Activated naive CD4-positive, alpha-beta T cell treated with anti-CD3 and anti-CD28 coated beads for 36 hours (primary cell): ENCODE data around the gene RAB21. TPM values are rescaled to one million over a fixed set of nuclear protein-coding genes. Genes with fewer than 3 reads are reported as not detected.
A peak's percentile ranks its signal among the peaks of the same experiment; 100 is the strongest.
"Not testable (repeated sequence)": the region's sequence is repeated elsewhere in the genome, so short reads cannot be mapped to it uniquely, and the experiment has no call there.

ENCODE experiments used
- CTCF ChIA-PET: fragments of 350-600 bp; sonication (Branson Sonifier 250); formaldehyde crosslinking; loops from one replicate; lab custom pipeline; 2021; ENCODE audit warnings: antibody characterized with exemption; lab: Charles Lee
- DNase-seq: peaks from one replicate; pipeline ENCODE4 v3.0.0-alpha.2; 2020
- H3K27ac Mint-ChIP-seq: one replicate; pipeline ENCODE4 v1.8.0; 2021; ENCODE audit warnings: mild to moderate bottlenecking, mixed read lengths
- H3K27me3 Mint-ChIP-seq: one replicate; pipeline ENCODE4 v1.8.0; 2021; ENCODE audit warnings: low read depth, mixed read lengths
- H3K36me3 Mint-ChIP-seq: one replicate; pipeline ENCODE4 v1.8.0; 2021; ENCODE audit warnings: low read depth, mixed read lengths
- H3K4me1 Mint-ChIP-seq: one replicate; pipeline ENCODE4 v1.8.0; 2021; ENCODE audit warnings: low read depth, mixed read lengths
- H3K4me3 Mint-ChIP-seq: one replicate; pipeline ENCODE4 v1.8.0; 2021; ENCODE audit warnings: mild to moderate bottlenecking, moderate library complexity, mixed read lengths
- H3K9me3 Mint-ChIP-seq: one replicate; pipeline ENCODE4 v1.8.0; 2021; ENCODE audit warnings: mixed read lengths
- intact Hi-C: fragments of 100-400 bp; cut with micrococcal nuclease; formaldehyde crosslinking; loops from one replicate; pipeline ENCODE4 v1.15.1; 2023
- total RNA-seq, 2 experiments: library from RNA; stranded (reverse); gene quantifications; one replicate each; pipeline ENCODE4 v1.2.3, GENCODE V29; 2021

The RAB21 gene
- total RNA-seq, 2 experiments from 2014 or later, result 76.3 to 80.3 TPM

DNA sequence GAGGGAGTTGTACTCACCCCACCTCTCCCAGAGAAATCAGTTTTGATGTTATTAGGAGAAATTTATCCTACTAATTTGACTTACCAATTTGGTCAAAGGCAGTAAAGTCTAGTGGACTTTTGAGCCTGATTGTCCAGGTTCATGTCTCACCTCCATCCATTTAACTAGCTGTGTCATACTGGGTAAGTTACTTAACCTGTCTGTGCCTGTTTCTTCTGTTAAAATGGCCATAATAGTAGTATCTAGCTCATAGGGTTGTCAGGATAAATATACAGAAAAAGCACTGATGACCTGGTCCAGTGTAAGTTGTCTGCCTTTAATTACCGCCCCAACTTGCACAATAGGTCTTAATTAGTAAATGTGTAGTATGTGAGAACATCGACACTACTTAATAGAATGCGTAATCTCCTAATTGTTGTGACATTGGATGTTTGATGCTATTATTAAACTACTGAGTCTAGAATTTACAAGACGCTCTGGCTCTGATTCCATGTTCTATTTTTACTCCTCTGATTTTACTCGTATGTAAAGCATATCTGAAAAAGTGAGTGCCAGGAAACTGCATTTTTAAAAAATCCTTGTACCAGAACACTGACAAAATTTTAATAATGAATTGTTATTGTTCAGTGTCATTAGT is 1.5 kb downstream of the RAB21 start:
- H3K4me3 Mint-ChIP-seq, result peak overlapping the region; percentile 89
- peaks cover 21% of the 10 kb centered on the region for H3K9me3 Mint-ChIP-seq
- DNase-seq, result no peak
- H3K36me3 Mint-ChIP-seq, result peaks cover 50% of the 10 kb centered on the region
- intact Hi-C loops, result loop anchor here (5.0 kb wide), 1 partner anchor 181 kb away; the partner anchor contains the start of gene TPH2
- peak overlapping the region; percentile 96 for H3K27ac Mint-ChIP-seq
- CTCF ChIA-PET, result interaction anchor here (1.0 to 3.5 kb wide), 2 partner anchors 10 to 90 kb away, joined by 3 to 17 read pairs; no protein-coding TSS in a partner anchor
- H3K4me1 Mint-ChIP-seq, result peaks cover 45% of the 10 kb centered on the region
- no peaks in the 10 kb centered on the region for H3K27me3 Mint-ChIP-seq

DNA sequence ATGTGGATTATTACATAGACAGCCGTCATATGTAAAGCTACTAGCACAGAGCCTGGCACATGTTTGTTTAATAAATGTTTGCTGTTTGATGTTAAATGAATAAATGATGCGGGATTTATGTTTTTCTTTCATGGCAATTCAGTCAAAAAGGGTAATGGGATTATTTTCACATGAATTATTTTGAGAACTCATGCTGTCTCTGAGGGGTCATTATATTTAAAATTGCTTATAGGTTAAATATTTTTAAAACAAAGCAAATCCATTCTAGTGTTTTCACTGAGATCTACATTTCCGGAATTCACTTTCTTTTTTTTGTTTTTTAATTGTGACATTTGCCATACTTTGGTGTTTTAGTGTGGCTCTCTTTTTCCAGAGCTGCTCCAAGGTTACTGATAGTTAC is 5.3 kb downstream of the RAB21 start:
- H3K4me3 Mint-ChIP-seq, result no peak overlapping the region
- H3K27me3 Mint-ChIP-seq, result no peaks in the 10 kb centered on the region
- H3K27ac Mint-ChIP-seq, result no peak overlapping the region
- intact Hi-C loops, result loop anchor here (5.0 kb wide), 1 partner anchor 177 kb away; the partner anchor contains the start of gene TPH2
- H3K9me3 Mint-ChIP-seq, result peaks cover 21% of the 10 kb centered on the region
- no peak for DNase-seq
- CTCF ChIA-PET, result interaction anchor here (1.0 to 2.2 kb wide), 2 partner anchors 20 to 82 kb away, joined by 3 to 7 read pairs; no protein-coding TSS in a partner anchor
- peaks cover 58% of the 10 kb centered on the region for H3K36me3 Mint-ChIP-seq
- H3K4me1 Mint-ChIP-seq, result peaks cover 53% of the 10 kb centered on the region

DNA sequence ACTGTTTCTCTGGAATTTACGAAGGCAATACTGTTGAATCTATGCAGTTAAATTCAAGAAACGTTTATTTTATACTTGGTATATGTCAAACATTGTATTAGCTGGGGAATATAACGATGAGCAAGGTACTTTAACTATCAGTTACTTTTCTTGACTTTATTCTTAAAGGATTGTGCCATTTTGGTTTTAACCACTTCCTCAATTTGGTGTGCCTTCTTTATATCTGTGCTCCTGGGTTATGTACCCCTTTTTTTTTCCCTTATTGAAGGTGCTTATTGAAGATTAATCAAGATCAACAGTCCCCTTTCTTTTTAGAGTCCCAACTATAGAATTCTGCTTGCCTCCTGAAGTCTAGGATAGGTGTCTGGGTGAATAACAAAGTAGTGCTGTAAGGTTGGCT is 5.8 kb downstream of the RAB21 start:
- peaks cover 58% of the 10 kb centered on the region for H3K4me1 Mint-ChIP-seq
- H3K9me3 Mint-ChIP-seq, result peaks cover 21% of the 10 kb centered on the region
- DNase-seq, result no peak
- peaks cover 62% of the 10 kb centered on the region for H3K36me3 Mint-ChIP-seq
- CTCF ChIA-PET, result interaction anchor here (2.2 kb wide), 1 partner anchor 20 kb away, joined by 7 read pairs; no protein-coding TSS in a partner anchor
- no peaks in the 10 kb centered on the region for H3K27me3 Mint-ChIP-seq
- intact Hi-C loops, result no loop called here
- no peak overlapping the region for H3K4me3 Mint-ChIP-seq
- H3K27ac Mint-ChIP-seq, result no peak overlapping the region

DNA sequence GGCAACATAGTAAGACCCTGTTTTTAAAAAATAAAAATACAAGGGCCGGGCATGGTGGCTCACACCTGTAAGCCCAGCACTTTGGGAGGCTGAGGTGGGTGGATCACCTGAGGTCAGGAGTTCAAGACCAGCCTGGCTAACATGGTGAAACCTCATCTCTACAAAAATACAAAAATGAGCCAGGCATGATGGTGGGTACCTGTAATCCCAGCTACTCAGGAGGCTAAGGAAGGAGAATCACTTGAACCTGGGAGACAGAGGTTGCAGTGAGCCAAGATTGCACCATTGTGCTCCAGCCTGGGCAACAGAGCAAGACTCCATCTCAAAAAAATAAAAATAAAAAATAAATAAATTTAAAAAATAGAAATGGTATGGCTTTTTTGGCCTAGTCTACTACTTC is 6.7 kb downstream of the RAB21 start:
- peaks cover 62% of the 10 kb centered on the region for H3K4me1 Mint-ChIP-seq
- CTCF ChIA-PET, result interaction anchor here (0.6 kb wide), 2 partner anchors 1015 to 1882 kb away, joined by 3 read pairs; no protein-coding TSS in a partner anchor
- H3K4me3 Mint-ChIP-seq, intact Hi-C loops, H3K27me3 Mint-ChIP-seq, H3K27ac Mint-ChIP-seq, DNase-seq: not testable (repeated sequence)
- H3K9me3 Mint-ChIP-seq, result peaks cover 21% of the 10 kb centered on the region
- H3K36me3 Mint-ChIP-seq, result peaks cover 59% of the 10 kb centered on the region

DNA sequence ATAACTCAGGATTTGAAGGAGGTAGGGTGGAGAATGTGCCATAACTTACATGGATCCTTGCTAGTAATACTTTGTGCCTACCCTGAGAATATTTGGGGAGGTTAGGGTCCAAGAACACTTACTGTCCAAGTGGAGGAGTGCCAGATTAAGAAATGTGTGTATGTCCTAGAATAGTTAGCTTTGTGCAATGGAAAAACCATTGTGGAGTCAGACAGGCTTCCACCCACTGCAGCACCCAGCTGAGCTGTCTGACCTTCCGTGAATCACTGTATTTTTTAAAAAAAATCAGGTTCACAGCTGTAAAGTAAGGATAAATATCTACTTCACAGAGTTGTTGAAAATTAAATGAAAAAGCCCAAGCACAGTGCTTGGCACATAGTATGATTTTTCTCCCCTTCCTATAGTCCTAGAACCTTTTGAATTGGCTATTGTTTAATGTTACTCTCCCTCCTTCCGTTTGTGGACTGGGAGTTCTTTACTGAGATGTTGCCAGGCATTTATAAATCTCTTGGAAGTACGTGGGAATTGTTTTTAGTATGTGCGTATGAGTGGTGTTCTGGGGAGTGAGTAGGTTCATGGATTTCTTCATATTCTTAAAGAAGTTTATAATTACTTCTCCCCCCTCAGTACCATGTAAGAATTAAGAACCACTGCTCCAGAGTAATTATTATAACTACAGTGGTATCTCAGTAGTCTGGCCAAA is 9.2 kb downstream of the RAB21 start:
- Mint-ChIP-seq H3K4me3 (no peak overlapping the region), H3K4me1 (peaks cover 67% of the 10 kb centered on the region), H3K27ac (no peak overlapping the region), H3K27me3 (no peaks in the 10 kb centered on the region), H3K36me3 (peaks cover 36% of the 10 kb centered on the region), H3K9me3 (peaks cover 21% of the 10 kb centered on the region)
- intact Hi-C loops, result loop anchor here (1.0 kb wide), 1 partner anchor 9 kb away; no protein-coding TSS in a partner anchor
- CTCF ChIA-PET, result interaction anchor here (1.6 kb wide), 1 partner anchor 16 kb away, joined by 4 read pairs; no protein-coding TSS in a partner anchor
- DNase-seq, result no peak

DNA sequence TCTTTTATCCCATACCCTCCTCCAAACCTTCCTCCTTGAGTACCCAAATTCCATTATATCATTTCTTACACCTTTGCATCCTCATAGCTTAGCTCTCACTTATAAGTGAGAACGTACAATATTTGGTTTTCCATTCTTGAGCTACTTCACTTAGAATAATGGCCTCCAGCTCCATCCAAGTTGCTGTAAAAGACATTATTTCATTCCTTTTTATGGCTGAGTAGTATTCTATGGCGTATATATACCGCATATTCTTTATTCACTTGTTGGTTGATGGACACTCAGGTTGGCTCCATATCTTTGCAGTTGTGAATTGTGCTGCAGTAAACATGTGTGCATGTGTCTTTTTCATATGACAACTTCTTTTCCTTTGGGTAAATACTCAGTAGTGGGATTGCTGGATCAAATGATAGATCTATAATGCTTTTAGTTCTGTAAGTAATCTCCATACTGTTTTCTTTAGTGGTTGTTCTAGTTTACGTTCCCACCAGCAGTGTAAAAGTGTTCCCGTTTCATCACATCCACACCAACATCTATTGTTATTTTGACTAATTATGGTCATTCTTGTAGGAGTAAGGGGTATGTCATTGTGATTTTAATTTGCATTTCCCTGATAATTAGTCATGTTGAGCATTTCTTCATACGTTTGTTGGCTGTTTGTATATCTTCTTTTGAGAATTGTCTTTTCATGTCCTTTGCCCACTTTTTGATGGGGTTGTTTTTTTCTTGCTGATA is 10.1 kb downstream of the RAB21 start:
- H3K4me3 Mint-ChIP-seq, result no peak overlapping the region
- no peaks in the 10 kb centered on the region for H3K27me3 Mint-ChIP-seq
- H3K27ac Mint-ChIP-seq, result no peak overlapping the region
- peaks cover 27% of the 10 kb centered on the region for H3K36me3 Mint-ChIP-seq
- CTCF ChIA-PET, result no interaction called here
- intact Hi-C loops, result no loop called here
- peaks cover 61% of the 10 kb centered on the region for H3K4me1 Mint-ChIP-seq
- DNase-seq, result no peak
- peaks cover 12% of the 10 kb centered on the region for H3K9me3 Mint-ChIP-seq

DNA sequence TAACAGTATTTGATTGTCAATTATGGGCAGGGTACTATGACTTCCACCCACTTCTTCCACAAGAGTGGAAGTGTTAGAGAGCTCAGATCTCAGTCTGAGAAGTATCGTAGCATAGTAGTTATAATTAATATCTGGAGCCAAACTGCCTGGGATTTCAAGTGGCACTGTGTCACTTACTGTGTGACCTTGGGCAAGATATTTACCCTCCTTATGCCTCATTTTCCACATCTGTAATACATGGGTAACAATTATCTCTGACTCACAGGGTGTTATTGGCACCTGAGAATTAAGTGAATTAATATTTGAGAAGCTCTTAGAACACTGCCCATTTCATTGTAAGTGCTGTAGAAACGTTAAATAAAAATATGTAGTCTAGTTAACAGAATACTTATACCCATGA is 11.5 kb downstream of the RAB21 start:
- Mint-ChIP-seq H3K4me3 (no peak overlapping the region), H3K36me3 (peaks cover 22% of the 10 kb centered on the region), H3K27ac (no peak overlapping the region), H3K4me1 (peaks cover 58% of the 10 kb centered on the region), H3K9me3 (no peaks in the 10 kb centered on the region), H3K27me3 (no peaks in the 10 kb centered on the region)
- DNase-seq, result no peak
- CTCF ChIA-PET, result interaction anchor here (0.9 kb wide), 1 partner anchor 13 kb away, joined by 4 read pairs; no protein-coding TSS in a partner anchor
- intact Hi-C loops, result no loop called here

DNA sequence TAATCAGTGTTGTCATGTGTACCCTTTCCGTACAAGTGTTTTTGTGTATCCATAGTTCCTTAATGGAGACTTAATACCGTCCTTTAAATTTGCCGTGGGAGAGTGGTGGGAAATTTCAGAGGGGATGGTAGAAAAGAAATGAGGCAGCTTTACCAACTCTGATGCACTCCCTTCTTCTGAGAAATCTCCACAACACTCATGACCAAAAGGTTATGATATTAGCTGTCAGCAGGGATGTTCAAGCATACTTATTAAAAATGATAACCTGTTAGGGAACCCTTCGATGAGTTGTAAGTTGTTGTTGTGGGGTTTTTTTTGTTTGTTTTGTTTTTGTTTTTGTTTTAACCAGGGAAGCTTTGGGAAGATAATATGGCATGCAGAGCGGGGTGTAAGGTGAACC is 12.5 kb downstream of the RAB21 start:
- intact Hi-C loops, result no loop called here
- Mint-ChIP-seq H3K9me3 (no peaks in the 10 kb centered on the region), H3K27ac (peak overlapping the region; percentile 70), H3K27me3 (no peaks in the 10 kb centered on the region), H3K36me3 (peaks cover 22% of the 10 kb centered on the region), H3K4me1 (peaks cover 61% of the 10 kb centered on the region), H3K4me3 (no peak overlapping the region)
- DNase-seq, result no peak
- CTCF ChIA-PET, result interaction anchor here (0.6 to 0.9 kb wide), 2 partner anchors 10 to 12 kb away, joined by 3 to 4 read pairs; no protein-coding TSS in a partner anchor

DNA sequence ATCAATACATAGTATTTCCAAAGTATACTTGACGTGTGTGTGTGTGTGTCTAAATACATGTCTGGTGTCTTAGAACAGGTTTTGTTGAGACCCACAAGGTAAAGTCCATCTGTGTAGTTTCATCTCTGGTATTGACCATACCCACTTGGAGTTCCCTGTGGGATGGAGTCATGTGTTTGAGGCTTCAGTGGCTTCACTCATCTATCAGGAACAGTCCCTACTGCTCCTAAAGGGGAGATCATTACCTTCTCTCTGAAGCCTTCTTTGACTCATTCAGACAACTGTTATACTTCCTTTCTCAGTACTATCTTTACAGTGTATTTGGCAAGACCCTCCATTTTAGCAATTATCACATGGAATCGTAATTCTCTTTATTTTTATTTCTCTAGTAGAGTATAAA is 14.2 kb downstream of the RAB21 start:
- Mint-ChIP-seq H3K27ac (no peak overlapping the region), H3K27me3 (no peaks in the 10 kb centered on the region), H3K4me1 (peaks cover 54% of the 10 kb centered on the region), H3K9me3 (no peaks in the 10 kb centered on the region), H3K4me3 (no peak overlapping the region), H3K36me3 (peaks cover 23% of the 10 kb centered on the region)
- DNase-seq, result no peak
- CTCF ChIA-PET, result no interaction called here
- intact Hi-C loops, result no loop called here

DNA sequence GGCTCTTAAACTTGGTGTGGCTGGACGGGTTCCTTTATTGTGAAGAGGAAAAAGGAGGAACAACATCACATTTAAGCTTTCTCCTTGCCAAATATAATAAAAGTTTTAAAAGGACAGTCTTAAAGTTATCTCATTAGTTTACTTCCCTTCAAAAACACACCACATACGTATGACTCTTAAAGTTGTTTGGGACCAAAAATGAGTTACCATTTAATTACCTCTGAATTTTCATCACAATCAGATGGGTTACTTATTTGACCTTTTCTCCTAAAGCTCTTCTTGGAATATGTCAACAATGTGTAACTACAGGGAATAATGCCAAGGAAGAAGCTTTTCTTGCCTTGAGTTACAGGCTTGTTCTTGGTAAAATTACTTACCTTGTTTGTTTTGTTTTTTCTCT is 16.4 kb downstream of the RAB21 start:
- intact Hi-C loops, result no loop called here
- no peaks in the 10 kb centered on the region for H3K27me3 Mint-ChIP-seq
- no peak overlapping the region for H3K4me3 Mint-ChIP-seq
- CTCF ChIA-PET, result interaction anchor here (0.6 to 1.4 kb wide), 3 partner anchors 8 to 134 kb away, joined by 3 to 11 read pairs (median 4); no protein-coding TSS in a partner anchor
- H3K27ac Mint-ChIP-seq, result no peak overlapping the region
- no peaks in the 10 kb centered on the region for H3K9me3 Mint-ChIP-seq
- peaks cover 22% of the 10 kb centered on the region for H3K36me3 Mint-ChIP-seq
- no peak for DNase-seq
- H3K4me1 Mint-ChIP-seq, result peaks cover 37% of the 10 kb centered on the region

DNA sequence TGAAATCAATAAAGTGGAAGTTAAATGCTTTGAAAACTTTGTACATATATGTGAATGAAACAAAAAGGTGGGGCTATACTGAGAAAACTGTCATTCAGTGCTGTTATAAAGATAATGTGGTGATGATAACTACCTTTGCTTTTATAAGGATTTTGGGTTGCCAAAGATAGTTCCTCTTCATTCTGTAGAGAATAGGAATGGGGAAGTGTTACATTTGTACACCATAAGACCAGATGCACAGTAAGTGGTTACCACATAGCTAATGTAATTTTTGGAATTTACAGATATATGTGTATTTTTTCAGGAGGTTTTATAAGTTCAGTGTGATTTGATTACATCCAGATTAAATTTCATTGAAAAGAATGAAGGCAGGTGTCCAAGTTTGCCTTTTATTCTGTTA is 18.1 kb downstream of the RAB21 start:
- DNase-seq, result no peak
- Mint-ChIP-seq H3K9me3 (no peaks in the 10 kb centered on the region), H3K4me3 (no peak overlapping the region), H3K4me1 (peaks cover 20% of the 10 kb centered on the region), H3K27me3 (no peaks in the 10 kb centered on the region), H3K36me3 (peaks cover 22% of the 10 kb centered on the region), H3K27ac (no peak overlapping the region)
- CTCF ChIA-PET, result no interaction called here
- intact Hi-C loops, result no loop called here
